PC-3 (cell line): ENCODE measurements around the gene ZBTB16. TPM values are rescaled to one million over a fixed set of nuclear protein-coding genes. Genes with fewer than 3 reads are reported as not detected.

Source experiments
- ATAC-seq: fragments of 200-7000 bp; cut with Tn5 transposase; 2 replicates; pipeline ENCODE4 v1.9.1; 2020; ENCODE audit warnings: mild to moderate bottlenecking, moderate library complexity
- BruUV-seq: library from RNA; stranded (reverse); fragments of 400-500 nt; replicated peaks from 2 replicates; lab custom pipeline; 2021; lab: Mats Ljungman, UMichigan
- CTCF ChIA-PET: fragments of 300-600 bp; sonication (Branson Sonifier 250); formaldehyde crosslinking; loops from one replicate; lab custom pipeline; 2022; ENCODE audit warnings: antibody characterized with exemption; lab: Charles Lee
- POLR2A ChIA-PET: fragments of 300-600 bp; sonication (Branson Sonifier 250); formaldehyde crosslinking; loops from one replicate; lab custom pipeline; 2022; ENCODE audit warnings: antibody characterized with exemption; ENCODE audit not compliant: unreplicated experiment; lab: Charles Lee
- DNase-seq: peaks from one replicate; pipeline ENCODE4 v3.0.0-alpha.2; 2015
- H2AFZ ChIP-seq: fragments of 300-600 bp; sonication (generic); 2 replicates; pipeline ENCODE4 v1.6.0; 2016; ENCODE audit warnings: antibody characterized with exemption, low read length
- H3F3A ChIP-seq: fragments of 300-600 bp; sonication (generic); one replicate; pipeline ENCODE4 v1.6.0; 2017; ENCODE audit warnings: antibody characterized with exemption, low read length, control low read depth, mild to moderate bottlenecking; ENCODE audit not compliant: unreplicated experiment
- H3K27ac ChIP-seq: fragments of 300-600 bp; sonication (generic); 2 replicates; pipeline ENCODE4 v1.5.1; 2016; ENCODE audit warnings: mild to moderate bottlenecking, low read length
- H3K27me3 ChIP-seq: fragments of 300-600 bp; sonication (generic); 2 replicates; pipeline ENCODE4 v1.6.1; 2016; ENCODE audit warnings: low read length, mixed read lengths
- H3K36me3 ChIP-seq: fragments of 300-600 bp; sonication (generic); 2 replicates; pipeline ENCODE4 v1.6.1; 2016; ENCODE audit warnings: low read depth, mixed run types, low read length, mixed read lengths
- H3K4me1 ChIP-seq: fragments of 300-600 bp; sonication (generic); 2 replicates; pipeline ENCODE4 v1.5.1; 2016; ENCODE audit warnings: low read length; ENCODE audit not compliant: insufficient read depth
- H3K4me2 ChIP-seq: fragments of 300-600 bp; sonication (generic); 2 replicates; pipeline ENCODE4 v1.6.0; 2016; ENCODE audit warnings: low read length
- H3K4me3 ChIP-seq: fragments of 300-600 bp; sonication (generic); 2 replicates; pipeline ENCODE4 v1.5.1; 2016; ENCODE audit warnings: mild to moderate bottlenecking, low read length, mixed read lengths
- H3K79me2 ChIP-seq: fragments of 300-600 bp; sonication (generic); 2 replicates; pipeline ENCODE4 v1.6.1; 2017; ENCODE audit warnings: low read length, mixed read lengths
- H3K9ac ChIP-seq: fragments of 300-600 bp; sonication (generic); 2 replicates; pipeline ENCODE4 v1.6.0; 2016; ENCODE audit warnings: mild to moderate bottlenecking, low read length
- H3K9me2 ChIP-seq: fragments of 300-600 bp; sonication (generic); replicated peaks from 2 replicates; pipeline ENCODE4 v1.6.1; 2016; ENCODE audit warnings: mixed run types, low read length, mixed read lengths
- H3K9me3 ChIP-seq: fragments of 300-600 bp; sonication (generic); 2 replicates; pipeline ENCODE4 v1.6.1; 2016; ENCODE audit warnings: low read length, mixed read lengths
- H4K20me1 ChIP-seq: fragments of 300-600 bp; sonication (generic); 2 replicates; pipeline ENCODE4 v1.6.1; 2016; ENCODE audit warnings: low read length, mixed read lengths
- EZH2 ChIP-seq: fragments of 300-600 bp; sonication (generic); IDR thresholded peaks from one replicate; pipeline ENCODE4 v1.6.1; 2017; ENCODE audit warnings: antibody characterized with exemption, mild to moderate bottlenecking, low read length; ENCODE audit not compliant: unreplicated experiment
- EZH2phosphoT487 ChIP-seq: fragments of 300-600 bp; sonication (generic); IDR thresholded peaks from 2 replicates; pipeline ENCODE4 v1.6.1; 2018; ENCODE audit warnings: mild to moderate bottlenecking, antibody characterized with exemption, low read length, borderline replicate concordance
- intact Hi-C: fragments of 100-400 bp; cut with micrococcal nuclease; formaldehyde crosslinking; loops from 2 replicates; pipeline ENCODE4 v1.9.0; 2023
- total RNA-seq: library from RNA; depleted of rRNA; stranded (reverse); fragments of >200 nt; gene quantifications from 2 replicates; pipeline ENCODE4 v1.2.3, GENCODE V29; 2014
- TF ChIP-seq, protein P1 (sequence below): fragments of 300-600 bp; sonication (generic); conservative IDR thresholded peaks from 2 replicates; pipeline ENCODE4 v1.5.1; 2017; ENCODE audit warnings: antibody characterized with exemption, low read depth, mild to moderate bottlenecking, low read length

ZBTB16 gene
- total RNA-seq, 1 experiment from 2014 or later, result not detected

DNA sequence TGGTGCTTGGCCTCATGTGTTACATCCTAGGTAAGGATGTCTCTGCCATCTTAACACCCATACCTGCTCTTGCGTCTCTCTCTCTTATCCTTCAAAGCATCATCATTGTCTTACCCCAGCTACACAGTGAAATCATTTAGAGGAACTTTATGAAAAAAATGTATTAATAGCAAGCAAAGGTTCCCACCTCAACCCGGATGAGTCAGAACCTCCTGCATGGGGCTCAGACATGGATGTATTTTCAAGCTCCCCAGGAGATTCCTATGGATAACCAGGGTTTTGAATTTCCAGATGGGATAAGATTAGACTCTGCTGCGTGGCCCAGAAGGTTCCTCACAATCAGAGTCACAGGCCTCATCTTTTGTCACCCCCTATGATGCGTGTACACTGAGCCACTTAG lies 147.6 kb downstream of the ZBTB16 start:
- H3K27ac ChIP-seq, result no peak overlapping the region
- H3K4me2 ChIP-seq, result no peak overlapping the region
- H3K9me2 ChIP-seq, result no peaks in the 10 kb centered on the region
- BruUV-seq, result no TSS peak
- H3K9me3 ChIP-seq, result no peaks in the 10 kb centered on the region
- H3K4me1 ChIP-seq, result no peaks in the 10 kb centered on the region
- H3K79me2 ChIP-seq, result no peaks in the 10 kb centered on the region
- no peak overlapping the region for H2AFZ ChIP-seq
- ChIA-PET POLR2A (no interaction called here), CTCF (no interaction called here)
- no peaks in the 10 kb centered on the region for H3K36me3 ChIP-seq
- no peak overlapping the region for H3K9ac ChIP-seq
- no peak for DNase-seq
- TF ChIP-seq, protein P1, sequence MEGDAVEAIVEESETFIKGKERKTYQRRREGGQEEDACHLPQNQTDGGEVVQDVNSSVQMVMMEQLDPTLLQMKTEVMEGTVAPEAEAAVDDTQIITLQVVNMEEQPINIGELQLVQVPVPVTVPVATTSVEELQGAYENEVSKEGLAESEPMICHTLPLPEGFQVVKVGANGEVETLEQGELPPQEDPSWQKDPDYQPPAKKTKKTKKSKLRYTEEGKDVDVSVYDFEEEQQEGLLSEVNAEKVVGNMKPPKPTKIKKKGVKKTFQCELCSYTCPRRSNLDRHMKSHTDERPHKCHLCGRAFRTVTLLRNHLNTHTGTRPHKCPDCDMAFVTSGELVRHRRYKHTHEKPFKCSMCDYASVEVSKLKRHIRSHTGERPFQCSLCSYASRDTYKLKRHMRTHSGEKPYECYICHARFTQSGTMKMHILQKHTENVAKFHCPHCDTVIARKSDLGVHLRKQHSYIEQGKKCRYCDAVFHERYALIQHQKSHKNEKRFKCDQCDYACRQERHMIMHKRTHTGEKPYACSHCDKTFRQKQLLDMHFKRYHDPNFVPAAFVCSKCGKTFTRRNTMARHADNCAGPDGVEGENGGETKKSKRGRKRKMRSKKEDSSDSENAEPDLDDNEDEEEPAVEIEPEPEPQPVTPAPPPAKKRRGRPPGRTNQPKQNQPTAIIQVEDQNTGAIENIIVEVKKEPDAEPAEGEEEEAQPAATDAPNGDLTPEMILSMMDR, result no peak
- TF ChIP-seq EZH2phosphoT487 (no peak), EZH2 (no peak)
- no peaks in the 10 kb centered on the region for H3F3A ChIP-seq
- no peak overlapping the region for H3K4me3 ChIP-seq
- peaks cover 88% of the 10 kb centered on the region for H3K27me3 ChIP-seq
- intact Hi-C loops, result no loop called here
- no peak for ATAC-seq
- H4K20me1 ChIP-seq, result no peaks in the 10 kb centered on the region

DNA sequence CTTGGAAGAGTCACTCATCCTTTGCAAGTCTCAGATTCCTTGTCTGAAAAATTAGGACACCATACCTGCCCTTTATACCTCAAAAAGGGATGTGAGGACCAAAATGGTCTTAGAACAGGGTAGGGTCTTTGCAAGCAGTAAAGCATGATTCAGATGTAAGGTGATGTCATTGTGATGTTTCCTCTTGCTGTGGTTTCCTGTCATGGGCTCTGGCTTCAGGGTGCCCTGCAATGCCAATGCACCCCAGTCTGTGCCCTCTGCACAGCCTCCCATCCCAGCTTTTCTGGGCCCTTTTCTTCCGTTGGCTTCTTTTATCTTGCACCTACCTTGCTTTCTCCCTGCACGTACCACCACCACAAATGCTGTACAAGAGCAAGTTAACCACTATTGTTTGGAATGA lies 148.9 kb downstream of the ZBTB16 start:
- no peaks in the 10 kb centered on the region for H3K36me3 ChIP-seq
- H3K4me1 ChIP-seq, result no peaks in the 10 kb centered on the region
- ChIA-PET CTCF (no interaction called here), POLR2A (no interaction called here)
- no peak overlapping the region for H3K4me3 ChIP-seq
- H3F3A ChIP-seq, result no peaks in the 10 kb centered on the region
- no peak overlapping the region for H3K4me2 ChIP-seq
- H3K9me3 ChIP-seq, result no peaks in the 10 kb centered on the region
- intact Hi-C loops, result no loop called here
- DNase-seq (no peak), ATAC-seq (no peak)
- no peaks in the 10 kb centered on the region for H3K79me2 ChIP-seq
- H3K27me3 ChIP-seq, result peaks cover 88% of the 10 kb centered on the region
- TF ChIP-seq EZH2phosphoT487 (no peak), EZH2 (no peak)
- TF ChIP-seq, protein P1, result no peak
- BruUV-seq, result no TSS peak
- H3K9ac ChIP-seq, result no peak overlapping the region
- H3K27ac ChIP-seq, result no peak overlapping the region
- H3K9me2 ChIP-seq, result no peaks in the 10 kb centered on the region
- no peak overlapping the region for H2AFZ ChIP-seq
- H4K20me1 ChIP-seq, result no peaks in the 10 kb centered on the region

DNA sequence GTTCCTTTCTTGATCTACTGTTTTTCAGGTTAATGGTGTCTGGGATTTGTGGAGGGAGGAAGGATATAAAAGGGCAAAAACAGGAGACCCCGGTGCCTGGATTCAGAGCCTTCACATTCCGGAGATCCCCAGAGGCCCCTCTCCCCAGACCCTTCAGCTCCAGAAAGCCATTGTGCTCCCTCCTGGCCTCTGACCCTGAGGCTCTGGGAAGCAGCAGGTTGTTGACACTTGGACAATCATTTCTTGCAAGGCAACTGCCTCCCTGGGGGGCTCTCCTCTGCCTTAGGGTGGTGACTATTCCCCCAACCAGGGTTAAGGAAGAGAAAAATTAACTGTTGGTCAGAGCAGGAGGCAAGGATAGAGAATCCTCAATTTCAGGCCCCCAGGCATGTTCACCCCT lies 149.8 kb downstream of the ZBTB16 start:
- no peak for ATAC-seq
- no peaks in the 10 kb centered on the region for H3K9me2 ChIP-seq
- no peaks in the 10 kb centered on the region for H3K9me3 ChIP-seq
- H3K4me3 ChIP-seq, result no peak overlapping the region
- no peak overlapping the region for H3K27ac ChIP-seq
- peaks cover 88% of the 10 kb centered on the region for H3K27me3 ChIP-seq
- no peak overlapping the region for H3K4me2 ChIP-seq
- no peak overlapping the region for H3K9ac ChIP-seq
- H3F3A ChIP-seq, result no peaks in the 10 kb centered on the region
- no peaks in the 10 kb centered on the region for H3K79me2 ChIP-seq
- no peaks in the 10 kb centered on the region for H3K36me3 ChIP-seq
- no peaks in the 10 kb centered on the region for H4K20me1 ChIP-seq
- no peak overlapping the region for H2AFZ ChIP-seq
- TF ChIP-seq, protein P1, result no peak
- no peak for TF ChIP-seq EZH2
- TF ChIP-seq EZH2phosphoT487, result no peak
- no peak for DNase-seq
- intact Hi-C loops, result no loop called here
- no peaks in the 10 kb centered on the region for H3K4me1 ChIP-seq
- ChIA-PET CTCF (no interaction called here), POLR2A (no interaction called here)
- no TSS peak for BruUV-seq
